ENCODE data around the gene VCAM1.
"Not testable (repeated sequence)": the region's sequence is repeated elsewhere in the genome, so short reads cannot be mapped to it uniquely, and the experiment has no call there.

Gene VCAM1

GRCh38 chr1:100781728-100782127 lies 62.2 kb downstream of the VCAM1 start:
- DNase-seq: not testable (repeated sequence)

GRCh38 chr1:100782473-100783039 lies 63.0 kb downstream of the VCAM1 start:
- DNase-seq: no peak

GRCh38 chr1:100785470-100786052 lies 66.0 kb downstream of the VCAM1 start:
- DNase-seq: no peak

GRCh38 chr1:100786870-100787269 lies 67.3 kb downstream of the VCAM1 start:
- DNase-seq: no peak
